NCI-H2107 treated with DMSO at 0.1 percent for 48 hours (cell line): Measurements from ENCODE around the gene OCA2.

Source experiments
- DNase-seq: peaks from one replicate; lab custom pipeline; 2025; ENCODE audit not compliant: unreplicated experiment; lab: John Stamatoyannopoulos, UW

OCA2 gene

DNA sequence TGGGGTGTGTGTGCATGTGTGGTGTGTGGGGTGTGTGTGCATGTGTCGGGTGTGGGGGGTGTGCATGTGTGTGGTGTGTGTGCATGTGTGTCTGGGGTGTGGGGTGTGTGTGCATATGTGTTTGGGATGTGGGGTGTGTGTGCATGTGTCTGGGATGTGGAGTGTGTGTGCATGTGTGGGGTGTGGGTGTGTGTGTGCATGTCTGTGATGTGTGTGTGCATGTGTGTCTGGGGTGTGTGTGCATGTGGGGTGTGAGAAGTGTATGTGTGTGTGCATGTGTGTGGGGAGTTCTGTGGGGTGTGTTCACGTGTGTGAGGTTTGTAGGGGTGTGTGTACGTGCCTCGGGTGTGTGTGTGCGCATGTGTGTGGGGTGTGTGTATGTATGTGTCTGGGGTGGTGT, 6.7 kb upstream of the OCA2 start:
- DNase-seq: no peak

DNA sequence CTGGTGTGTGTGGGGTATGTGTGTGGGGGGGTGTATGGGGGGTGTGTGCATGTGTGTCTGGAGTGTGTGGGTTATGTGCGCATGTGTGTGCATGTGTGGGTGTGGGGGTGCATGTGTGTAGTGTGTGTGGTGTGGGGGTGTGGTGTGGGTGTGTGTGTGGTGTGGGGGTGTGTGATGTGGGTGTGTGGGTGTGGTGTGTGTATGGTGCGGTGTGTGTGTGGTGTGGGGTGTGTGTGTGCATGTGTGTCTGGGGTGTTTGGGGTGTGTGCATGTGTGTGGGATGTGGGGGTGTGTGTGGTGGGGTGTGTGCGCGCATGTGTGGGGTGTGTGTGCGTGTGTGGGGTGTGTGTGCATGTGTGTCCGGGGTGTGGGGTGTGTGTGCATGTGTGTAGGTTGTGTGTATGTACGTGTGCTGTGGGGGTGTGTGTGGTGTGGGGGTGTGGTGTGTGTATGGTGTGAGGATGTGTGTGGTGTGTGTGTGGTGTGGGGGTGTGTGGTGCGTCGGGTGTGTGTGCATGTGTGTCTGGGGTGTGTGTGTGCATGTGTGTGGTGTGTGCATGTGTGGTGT, 6.2 kb upstream of the OCA2 start:
- DNase-seq: no peak

DNA sequence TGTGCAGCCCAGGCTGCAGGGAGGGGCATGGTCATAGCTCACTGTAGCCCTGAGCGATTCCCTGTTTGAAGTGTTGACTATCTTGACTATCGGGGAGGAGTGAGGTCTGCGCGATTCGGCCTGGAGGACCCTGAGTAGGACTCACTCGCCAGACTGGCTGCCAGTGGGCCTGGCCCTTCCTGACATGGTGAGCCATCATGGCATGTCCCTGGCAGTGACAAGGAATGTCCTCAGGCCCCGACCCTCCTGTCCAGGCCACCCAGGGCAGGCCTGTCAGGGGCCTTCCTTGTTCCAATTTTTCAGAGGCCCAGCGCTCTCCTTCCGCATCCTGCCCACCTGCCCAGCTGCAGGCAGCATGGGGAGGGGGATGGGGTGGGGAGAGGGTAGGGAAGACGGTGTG, 5.2 kb upstream of the OCA2 start:
- no peak for DNase-seq

DNA sequence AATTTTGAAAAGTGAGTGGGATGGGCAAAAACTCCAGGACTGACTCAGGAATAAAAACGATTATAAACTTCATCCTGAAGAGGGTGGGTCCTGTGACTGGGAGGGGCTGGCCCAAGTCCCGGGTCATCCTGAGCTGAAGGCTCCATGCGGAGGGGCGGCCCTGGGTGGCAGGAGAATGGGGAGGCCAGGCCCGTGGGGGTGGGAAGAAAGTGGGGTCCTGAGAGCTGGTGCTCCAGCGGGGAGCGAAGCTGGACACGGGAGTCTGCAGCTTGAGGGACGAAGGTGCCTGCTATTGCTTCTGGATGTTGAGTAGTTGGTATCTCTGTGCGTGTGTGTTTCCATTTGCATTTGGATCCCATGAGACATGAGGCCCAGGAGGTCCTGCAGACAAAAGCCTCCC, 4.7 kb upstream of the OCA2 start:
- no peak for DNase-seq

DNA sequence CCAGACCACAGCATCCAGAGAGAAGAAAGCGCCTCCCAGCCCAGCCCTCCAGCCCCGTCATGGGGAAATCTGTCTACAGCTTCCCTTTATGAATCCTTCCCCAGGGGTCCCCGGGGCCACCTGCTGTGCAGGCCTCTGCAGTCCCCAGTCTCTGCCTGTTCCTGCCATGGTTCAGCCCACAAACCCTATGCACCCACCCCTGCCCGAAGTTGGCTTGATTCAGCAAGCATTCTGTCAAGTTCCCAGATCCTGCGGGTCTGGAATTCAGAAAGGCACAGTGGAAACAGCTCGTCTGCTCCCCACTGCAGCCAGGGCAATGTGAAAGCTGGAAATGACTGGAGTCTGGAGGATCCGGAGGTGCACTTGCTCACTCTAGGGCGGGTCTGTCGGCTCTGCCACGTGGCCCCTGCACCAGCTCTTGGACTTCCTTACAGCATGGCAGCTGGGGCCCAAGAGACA, 2.9 kb upstream of the OCA2 start:
- DNase-seq: no peak

DNA sequence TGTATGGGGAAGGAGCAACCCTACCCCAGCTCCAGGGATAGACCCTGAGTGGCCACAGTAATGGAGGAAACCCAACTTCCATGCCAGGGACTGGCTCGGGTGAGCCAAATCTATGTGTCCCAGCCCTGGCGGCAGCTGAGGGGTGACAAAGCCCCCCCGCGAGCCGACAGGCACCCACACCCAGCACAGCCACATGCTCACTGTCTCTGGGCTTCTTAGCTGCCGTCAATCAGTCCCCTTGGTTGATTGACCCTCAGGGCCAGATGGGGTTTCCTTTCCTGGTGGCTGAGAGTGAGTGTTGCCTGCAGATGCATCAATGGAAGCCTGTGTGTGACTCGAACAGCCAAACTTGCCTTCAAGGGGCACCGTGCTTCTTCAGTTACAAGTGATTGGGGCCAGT, 2.1 kb upstream of the OCA2 start:
- no peak for DNase-seq

DNA sequence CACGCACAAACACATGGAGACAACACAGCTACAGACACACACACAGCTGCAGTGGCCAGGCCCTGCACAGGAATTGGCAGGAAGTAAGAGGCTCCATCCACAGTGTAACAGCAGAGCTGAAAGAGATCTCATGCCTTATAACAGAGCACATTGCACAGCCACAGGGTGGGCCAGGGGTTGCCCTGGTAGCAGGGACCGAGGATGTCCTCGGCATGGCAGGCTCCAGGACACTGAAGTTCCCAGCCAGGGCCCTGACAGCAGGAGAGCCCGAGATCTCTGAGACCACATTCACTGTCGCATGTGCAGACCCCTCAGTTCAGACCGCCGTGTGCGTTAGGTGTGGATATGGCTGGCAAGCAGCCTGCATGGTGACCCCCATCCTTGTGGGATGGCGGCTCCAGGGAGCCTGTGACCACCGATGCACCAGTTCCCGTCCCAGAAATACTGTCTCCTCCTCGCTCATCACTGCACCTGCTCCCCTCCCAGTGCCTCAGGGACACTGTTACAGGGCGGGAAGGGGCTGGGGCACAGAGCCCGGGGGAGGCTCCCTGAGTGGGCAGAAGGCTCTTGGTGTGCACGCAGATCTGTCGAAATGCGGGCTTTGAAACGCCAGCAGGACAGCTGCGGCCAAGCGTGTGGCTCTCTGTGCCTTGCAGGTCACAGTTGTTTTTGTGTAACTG, 1.5 kb upstream of the OCA2 start:
- no peak for DNase-seq

DNA sequence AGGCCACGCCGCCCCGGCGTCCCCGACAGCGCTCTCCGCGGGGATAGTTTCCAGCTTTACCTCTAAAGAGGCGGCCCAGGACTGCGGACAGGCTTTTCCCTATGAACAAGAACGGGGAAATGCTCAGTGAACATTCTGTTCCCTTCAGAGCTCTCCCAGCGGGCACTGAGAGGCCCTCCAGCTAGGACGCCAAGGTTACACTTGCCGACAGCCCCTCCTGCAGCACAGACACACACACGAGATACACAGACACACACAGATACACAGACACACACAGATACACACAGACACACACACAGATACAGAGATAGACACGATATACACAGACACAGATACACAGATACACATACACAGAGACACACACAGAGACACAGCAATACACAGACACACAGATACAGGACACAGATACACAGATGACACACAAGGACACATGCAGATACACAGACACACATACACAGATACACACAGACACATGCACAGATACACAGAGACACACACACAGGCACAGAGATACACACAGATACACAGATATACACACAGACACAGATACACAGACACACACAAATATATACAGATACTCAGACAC, 533 bp upstream of the OCA2 start:
- no peak for DNase-seq

DNA sequence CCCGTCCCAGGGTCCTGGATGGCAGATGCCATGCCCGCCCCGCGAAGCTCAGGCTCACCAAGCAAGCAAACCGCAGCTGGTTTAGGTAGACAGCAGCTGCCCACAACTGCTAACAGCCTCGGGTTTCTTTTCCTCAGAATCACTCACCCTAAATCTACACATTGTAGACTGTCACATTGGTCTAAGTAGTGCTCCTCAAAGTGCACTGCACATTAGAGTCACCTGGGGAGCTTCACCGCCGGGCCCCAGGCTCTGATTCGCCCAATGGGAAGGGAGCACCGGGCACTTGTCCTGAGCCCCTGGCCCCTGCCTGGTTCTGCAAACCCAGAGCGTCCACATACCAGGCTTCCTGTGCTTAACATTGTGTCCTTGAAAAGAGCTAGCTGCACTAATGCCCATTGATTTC, 752 bp downstream of the OCA2 start:
- DNase-seq: no peak

DNA sequence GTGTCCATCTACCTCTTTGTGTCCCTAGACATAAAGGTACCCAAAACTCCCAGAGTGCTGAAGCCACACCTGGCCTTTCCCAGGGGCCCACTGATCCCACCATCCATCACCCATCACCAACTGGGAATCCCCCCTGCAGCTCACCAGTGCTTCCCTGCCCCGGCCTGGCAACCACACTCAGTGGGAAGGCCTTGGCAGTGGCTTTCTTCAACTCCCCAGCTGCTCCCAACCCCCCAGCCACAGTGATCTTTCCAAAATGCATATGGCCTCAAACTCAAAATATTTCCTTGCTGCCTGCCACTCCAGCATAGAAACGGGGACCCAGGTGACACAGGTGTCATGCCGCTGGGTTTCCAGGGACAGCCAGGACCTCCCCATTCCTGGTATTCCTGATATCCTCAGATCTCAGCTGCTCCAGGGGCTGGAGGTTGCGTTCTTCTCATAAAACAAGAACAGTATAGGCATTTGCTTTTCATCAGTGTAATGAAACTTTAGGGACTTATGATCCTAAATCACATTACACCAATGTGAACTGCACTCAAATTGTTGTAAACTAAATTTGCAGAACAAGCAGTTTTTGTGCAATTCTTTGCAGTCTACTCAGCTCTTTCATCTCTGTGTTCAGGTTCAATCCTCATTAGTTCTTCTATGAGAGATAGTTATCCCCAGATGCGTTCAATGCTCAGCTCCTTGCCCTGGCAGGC, 1.3 kb downstream of the OCA2 start:
- DNase-seq: no peak

DNA sequence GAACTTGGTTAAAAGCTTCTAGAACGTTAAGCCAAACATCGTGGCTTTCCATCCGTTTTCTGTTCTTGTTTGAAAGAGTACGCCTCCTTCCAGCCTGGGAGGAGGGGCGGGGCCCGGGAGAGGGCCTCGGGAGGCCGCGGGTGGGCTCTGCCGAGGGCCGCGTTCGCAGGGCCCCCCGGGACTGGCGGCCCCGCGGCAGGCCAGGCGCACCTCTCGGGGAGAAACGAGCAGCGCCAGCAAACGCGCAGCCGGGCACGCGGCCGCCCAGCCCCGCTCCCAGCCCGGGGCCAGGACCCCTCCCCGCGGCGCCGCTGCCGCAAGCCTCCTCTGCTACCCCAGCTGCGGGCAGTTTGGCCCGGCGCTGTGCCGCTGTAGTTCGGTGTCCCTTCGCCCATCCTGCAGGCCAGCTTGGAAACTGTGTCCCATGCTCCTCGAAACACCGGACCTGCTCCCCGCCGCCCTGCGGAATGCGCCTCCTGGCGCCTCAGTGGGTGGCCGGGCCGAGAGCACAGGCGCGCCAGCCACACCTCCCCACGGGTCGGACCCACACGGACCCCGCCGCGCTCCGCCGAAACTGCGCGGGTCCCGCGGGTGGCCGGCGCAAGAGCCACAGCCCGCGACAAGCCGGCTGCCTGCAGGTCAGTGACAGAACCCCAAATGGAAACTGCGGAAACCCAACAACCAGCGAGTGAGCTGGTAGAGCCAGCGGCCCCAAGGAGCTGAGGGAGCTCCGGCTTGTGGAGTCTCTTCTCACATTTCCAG, 2.3 kb downstream of the OCA2 start:
- no peak for DNase-seq

DNA sequence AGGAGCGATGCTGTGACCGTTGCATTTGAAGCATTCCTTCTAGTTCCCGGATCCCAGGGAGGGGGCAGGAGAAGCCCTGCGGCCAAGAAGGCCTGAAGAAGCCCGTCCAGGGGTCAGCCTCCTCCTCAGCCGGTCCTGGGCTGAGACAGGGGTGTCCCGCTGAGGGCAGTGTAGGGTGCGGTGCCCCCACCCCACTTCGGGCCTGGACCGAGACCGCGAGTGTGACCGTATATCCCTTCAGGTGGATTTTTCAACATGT, 2.8 kb downstream of the OCA2 start:
- no peak for DNase-seq

DNA sequence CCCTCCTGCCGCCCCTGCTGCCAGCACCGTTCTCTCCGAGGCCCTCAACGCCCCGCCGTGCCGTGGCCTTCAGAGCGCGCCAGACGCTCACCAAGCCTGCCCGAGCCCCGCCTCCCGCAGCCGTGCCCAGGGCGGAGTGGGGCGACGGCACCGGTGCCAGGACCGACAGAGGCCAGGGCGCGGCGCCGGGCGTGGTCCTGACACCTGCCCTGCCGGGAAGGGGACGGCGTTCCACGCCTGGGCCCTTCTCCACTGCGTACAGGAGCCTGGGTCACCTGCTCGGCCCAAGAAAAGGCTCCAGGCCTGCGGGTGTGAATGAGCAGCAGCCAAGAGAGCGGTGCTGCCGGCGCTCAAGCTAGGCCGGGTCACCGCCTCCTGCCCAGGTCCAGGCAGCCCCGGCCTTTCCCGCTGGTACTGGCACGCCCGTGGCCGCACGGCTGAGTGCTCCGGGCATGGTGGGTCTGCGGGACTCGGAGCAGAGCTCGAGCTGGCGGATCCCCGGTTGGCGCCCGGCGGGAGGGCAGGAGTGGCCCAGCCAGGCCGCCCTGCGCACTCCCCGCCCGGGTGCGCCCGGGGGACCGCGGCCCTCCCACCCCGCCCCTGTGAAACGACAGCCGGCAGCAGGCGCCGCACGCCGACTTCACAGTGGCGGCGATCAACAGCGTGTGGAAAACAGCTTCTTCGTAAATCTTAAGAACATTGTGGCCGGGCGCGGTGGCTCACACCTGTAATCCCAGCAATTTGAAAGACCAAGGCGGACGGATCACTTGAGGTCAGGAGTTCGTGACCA, 4.2 kb downstream of the OCA2 start:
- no peak for DNase-seq

DNA sequence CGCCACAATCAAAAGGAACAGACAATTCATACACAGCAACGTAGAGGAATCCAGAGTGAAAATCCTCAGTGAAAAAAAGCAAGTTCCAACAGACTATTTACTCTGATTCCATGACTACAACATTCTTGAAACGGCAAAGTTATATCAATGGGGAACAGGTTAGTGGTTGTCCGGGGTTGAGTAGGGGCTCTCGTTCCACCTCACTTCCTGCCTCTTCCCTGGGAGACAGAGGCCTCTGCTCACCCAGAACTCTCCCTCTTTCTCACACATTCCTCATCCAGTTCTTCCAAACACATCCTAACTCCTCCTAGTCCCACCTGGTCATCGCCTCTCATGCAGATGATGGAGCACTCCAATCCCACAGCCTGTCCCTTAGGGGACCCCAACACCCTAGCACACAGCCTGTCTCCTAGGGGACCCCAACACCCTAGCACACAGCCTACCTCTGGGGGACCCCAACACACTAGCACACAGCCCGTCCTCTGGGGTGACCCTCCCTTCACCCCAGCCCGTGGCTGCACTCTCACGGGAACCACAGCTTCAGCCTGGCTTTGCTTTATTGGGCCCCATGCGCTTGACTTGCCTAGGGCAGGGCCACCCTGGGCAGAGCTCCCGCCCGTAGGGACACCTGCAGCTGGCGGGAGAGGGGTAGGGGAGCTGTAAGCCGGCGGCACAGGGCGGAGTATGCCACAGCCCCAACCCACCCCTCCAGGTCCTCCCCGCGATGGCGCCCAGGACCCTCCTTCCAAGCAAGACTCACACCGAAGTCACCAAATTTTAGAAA, 5.2 kb downstream of the OCA2 start:
- no peak for DNase-seq

DNA sequence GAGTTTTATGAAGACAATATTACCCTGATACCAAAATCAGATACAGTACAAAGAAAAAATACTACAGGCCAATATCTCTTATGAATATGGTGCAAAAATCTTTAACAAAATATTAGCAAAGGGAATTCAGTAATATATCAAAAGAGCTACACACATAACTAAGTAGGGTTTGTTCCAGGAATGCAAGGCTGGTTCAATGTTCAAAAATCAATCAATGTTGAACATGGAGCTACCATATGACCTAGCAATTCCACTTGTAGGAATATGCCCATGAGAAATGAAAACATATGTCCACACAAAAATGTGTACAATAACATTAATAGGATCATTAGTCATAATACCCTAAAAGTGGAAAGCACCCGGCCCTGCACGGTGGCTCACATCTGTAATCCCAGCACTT, 7.8 kb downstream of the OCA2 start:
- DNase-seq: no peak

DNA sequence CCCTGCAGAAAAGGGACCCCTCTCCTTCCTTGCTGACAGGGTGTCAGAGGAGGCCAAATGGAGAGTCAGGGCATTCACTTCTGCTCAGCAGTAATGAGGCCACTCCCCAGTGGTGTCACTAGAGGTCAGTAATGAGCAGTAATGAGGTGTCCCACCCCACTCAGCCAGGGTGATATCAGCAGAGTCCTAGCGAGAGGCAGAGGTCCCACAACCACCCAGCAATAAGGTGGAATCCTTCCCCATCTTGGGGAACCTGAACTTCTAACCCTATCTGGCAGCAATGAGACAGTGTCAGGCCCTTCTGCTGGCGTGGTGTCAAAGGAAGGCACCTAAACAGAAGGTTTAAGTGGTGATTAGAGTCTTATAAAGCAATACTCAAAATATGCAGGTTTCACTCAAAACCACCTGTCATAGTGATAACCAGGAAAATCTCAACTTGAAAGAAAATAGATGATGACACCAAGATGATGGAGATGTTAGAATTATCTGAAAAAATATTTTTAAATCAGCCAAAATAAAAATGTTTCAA, 12.9 kb downstream of the OCA2 start:
- no peak for DNase-seq

DNA sequence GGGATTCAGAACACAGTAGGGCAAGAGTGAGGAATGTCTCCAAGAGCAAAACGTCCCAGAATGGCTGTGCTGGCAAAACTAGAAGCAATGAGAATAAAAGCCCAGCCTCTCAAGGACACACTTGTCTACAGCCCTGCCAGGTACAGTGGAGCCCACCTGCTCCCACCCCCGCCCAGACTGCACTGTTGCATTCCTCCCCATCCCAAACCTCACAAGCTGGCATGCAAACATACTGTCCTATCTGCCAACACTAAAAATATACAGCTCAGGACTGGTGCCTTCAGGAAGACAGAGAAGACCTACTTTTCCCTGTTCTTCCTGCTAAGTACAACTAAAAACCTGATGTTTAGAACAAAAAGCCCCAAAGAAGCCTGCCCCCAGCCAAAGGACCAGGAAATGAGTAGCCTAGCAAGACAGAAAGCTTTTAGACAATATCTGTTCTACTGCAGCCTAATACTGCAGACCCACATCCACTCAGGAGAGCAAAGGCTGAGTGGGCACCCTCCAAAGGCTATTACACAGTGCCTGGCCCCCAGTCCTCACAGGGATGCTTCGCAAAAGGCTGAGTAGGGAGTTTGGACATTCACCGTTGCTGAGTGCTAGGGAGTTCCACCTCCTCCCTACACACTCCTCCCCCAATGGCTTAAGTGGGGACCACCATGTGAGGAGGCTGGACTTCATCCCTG, 13.5 kb downstream of the OCA2 start:
- DNase-seq: no peak

DNA sequence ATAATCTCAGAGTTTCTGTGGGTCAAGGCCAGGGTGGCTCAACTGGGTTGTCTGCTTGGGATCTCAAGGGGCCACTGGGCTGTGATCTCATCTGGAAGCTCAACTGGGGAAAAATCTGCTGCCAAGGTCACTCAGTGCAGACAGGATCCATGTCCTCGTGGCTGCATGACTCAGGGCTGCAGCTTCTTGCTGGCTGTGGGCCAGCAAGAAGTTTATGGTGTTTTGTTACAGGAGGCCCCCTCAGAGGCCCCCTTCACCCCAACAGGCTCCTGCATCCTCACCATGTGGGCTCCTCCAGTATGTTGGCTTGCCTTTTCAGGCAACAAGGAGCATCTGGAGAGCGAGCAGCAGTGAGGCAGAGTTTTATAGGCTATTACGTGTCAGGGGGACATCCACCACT, 14.6 kb downstream of the OCA2 start:
- DNase-seq: no peak

DNA sequence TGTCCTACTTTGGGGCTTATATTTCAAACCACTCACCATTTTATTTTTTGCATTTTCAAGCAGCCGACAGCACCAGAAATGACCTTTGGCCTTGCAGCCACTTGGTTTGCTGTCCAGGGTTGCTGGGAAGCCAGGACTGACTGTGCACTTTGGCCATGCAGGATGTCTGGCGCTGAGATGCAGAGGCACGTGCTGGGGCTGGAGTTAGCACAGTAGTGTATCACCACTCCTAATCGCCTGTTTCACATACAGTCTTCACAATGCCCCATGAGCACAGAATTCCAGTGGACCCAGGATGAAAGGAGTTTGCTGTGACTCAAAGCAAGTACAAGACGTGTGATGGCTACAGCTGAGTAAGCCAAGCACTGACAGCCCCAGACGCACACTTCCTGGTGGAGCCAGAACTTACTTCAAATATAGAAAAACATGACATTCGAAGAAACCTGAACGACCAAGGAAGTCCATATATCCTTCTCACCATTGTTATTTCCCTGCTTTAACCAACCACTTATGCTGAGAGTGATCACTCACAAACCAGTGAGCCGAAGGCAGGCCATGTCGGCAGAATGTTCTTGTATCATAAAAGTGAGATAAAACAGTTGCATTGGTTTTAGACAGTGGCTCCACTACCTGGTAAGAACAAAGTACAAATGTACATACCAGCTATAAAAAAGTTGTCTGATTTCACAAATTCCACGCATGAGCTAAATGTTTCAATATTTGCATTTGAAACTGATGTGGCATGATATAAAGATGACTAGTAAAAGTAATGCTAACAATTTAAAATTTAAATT, 16.0 kb downstream of the OCA2 start:
- DNase-seq: no peak
